NCI-H524 treated with DMSO at 0.1 percent for 48 hours (cell line): ENCODE results near the gene CHD5.
"Not testable (repeated sequence)": the region's sequence is repeated elsewhere in the genome, so short reads cannot be mapped to it uniquely, and the experiment has no call there.

ENCODE experiments used
- DNase-seq: peaks from one replicate; lab custom pipeline; 2025; lab: John Stamatoyannopoulos, UW

CHD5 gene

DNA sequence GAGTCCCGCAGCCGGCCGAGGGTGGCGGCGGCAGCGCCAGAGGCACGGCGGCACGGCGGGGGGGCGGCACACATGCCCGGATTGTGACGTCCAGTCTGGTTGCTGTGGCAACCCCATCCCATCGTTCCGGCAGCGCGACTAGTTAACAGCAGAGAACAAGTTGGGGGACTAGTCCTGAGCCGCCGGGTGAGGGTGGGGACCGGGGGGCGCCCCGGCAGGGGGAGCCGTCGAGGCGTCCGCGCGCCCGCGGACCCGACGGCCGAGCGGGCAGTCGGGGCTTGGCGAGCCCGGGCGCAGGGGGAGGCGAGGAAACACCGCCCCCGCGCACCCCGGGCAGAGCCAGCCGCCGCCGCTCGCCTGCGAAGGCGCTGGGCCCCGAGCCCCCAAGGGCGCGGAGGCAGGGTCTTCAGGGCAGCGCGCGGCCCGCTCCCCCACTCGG is at the start of gene CHD5:
TSS of gene CHD5 (minus strand) at position 54 of the 439 bp plus-strand sequence. CDS start 298 bp downstream, outside the sequence.
- DNase-seq = no peak

DNA sequence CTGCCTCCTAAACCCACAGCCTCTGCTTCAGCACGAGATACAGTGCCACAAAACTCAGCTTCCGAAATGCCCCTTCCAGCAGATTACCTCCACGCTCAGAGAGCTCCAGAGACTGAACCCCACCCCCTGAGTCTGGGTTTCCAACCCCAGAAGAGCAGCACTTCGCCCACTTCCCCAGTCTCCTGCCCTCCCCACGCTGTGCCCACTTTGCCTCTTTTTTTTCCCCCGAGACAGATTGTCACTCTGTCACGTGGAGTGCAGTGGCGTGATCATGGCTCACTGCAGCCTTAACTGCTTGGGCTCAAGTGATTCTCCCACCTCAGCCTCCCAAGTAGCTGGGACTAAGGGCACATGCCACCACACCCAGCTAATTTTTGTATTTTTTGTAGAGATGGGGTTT is 45.5 kb upstream of the CHD5 start:
- DNase-seq = no peak

DNA sequence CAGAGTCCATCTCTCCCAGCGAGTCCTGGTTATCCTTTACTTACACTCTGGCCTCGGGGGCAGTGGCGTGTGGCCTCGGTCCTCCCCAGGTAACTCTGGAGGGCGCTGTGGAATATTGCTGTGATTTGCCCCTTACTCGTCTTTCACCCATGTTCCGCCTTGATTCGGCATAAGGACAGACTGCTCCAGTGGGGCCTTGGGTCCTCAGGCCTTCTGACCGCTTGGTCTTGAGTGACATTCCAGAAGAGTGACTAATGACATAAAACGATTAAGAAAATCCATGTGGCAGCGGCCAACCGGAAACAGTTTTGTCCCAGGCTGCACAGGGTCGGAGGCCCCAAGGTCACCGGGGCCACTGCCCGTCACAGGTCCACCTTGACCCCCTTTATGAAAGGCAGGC is 44.6 kb upstream of the CHD5 start:
- DNase-seq = no peak

DNA sequence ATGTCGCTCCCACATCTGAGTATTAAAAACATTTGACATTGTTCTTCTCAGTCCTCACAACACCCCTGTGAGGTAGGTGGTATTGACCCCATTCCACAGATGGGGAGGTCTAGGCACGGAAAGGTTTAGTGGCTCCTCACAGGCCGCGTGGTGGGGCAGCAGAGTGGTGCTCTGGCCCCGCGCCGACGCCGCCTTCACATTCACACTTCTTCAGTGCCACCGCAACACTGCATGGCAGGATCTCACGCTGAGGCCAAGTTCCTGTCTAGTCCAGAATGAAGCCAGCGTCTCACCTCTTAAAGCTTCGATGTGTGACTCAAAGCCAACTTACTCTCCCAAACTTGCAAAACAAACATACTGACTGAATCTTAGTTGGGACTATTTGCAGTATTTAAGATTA is 43.5 kb upstream of the CHD5 start:
- no peak for DNase-seq

DNA sequence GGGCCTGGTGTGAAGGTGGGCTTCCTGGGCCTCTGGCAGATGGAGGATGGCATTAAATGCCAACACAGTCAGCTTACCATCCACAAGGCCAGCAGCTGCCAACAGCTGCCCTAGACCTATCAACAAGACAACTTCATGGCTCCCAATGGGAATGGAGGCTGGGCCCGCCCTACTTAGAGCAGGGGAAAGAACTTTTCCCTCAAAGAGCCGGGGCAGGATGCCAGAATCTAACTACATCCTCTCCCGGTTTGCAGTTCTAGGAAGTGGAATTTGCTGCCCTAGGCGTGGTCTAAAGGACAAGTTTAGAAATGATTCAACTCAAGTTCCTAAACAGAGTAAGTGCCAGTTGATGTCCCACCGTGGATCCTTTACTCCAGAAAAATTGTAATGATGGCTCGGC is 42.5 kb upstream of the CHD5 start:
- DNase-seq = no peak

DNA sequence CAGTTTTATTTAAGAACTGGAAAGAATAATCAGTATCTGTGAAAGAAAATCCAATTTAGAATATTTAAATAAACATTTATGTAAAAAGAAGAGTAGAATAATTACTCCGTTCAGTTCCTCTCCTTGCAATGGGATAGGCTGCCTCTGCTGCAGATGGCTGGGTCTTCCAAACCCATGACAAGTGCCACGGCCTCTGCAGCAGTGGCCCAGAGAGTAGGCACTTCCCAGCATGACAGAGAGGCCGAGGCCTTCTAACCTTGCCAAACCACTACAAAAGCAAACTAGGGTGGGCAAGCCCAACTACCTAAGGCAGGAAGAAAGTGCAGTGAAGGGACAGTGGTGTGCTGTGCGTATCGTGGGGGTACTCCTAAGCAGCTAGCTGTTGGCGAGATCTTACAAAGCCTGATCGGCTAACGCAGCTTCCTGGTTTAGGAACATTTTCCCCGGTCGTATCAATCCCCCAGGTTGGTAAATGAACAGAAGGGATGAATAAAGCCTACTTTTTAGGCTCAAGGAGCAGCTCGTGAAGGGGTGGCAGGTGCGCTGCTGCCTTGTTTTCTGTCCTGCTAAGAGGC is 41.2 kb upstream of the CHD5 start:
- DNase-seq = no peak

DNA sequence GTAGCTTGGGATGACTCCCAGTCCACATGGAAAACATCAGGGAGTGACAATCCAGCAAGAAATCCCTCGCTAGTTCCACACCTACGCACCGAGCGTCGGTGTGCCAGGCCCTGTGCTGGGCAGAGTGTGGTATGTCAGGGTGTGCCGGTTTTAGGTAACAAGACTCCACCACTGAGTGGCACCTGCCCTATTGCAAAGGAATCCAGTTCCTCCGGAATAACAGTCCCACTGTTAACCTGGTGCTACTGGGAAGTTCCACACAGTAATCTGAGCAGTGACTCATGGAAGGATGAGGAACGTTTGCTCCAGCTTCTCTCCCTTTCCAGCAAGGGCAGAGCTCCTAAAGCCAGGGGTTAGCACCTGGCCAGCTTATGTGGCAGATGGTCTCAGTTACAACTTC is 40.1 kb upstream of the CHD5 start:
- no peak for DNase-seq

DNA sequence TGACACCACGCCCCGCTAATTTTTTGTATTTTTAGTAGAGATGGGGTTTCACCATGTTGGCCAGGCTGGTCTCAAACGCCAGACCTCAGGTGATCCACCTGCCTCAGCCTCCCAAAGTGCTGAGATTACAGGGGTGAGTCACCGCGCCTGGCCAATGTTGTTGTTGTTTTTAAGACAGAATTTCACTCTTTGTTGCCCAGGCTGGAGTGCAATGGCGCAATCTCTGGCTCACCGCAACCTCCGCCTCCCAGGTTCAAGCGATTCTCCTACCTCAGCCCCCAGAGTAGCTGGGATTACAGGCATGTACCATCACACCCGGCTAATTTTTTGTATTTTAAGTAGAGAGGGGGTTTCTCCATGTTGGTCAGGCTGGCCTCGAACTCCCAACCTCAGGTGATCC is 39.5 kb upstream of the CHD5 start:
- not testable (repeated sequence) for DNase-seq

DNA sequence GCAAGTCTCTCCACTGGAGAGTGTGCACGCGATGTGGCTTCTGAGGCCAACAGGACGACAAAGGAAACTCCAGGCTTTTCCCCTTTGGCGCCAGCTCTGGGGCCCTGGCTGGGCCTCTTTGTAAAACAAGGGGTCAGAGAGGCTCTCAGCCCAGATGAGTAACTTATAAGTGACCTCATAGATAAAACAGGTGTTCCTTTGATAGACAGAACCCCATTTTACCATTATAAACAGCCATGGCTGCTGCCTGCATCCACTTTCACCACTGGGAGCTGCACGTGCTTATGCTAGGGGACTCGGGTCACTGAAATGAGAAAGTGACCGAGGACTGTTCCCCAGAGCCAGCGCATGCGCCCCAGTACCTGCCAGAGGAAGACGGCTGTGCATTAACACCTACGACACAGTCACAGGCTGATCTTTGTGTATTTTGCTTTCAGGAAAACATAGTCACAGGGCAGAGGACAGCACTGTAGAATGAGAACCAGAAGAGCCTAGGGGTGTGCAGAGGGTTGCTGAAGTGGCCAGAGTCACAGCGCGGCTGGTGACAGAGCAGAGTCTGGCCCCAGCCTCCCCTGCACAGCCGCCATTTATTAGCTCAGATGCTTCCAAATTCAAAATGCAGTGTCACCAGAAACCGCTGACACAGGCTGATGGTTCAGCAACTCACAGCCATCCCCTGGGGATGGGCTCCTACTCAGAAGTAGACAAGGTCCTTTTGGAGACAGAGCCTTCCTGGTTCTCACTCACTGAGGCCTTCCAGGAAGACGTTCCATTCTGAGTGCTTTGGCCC is 38.4 kb upstream of the CHD5 start:
- DNase-seq = no peak

DNA sequence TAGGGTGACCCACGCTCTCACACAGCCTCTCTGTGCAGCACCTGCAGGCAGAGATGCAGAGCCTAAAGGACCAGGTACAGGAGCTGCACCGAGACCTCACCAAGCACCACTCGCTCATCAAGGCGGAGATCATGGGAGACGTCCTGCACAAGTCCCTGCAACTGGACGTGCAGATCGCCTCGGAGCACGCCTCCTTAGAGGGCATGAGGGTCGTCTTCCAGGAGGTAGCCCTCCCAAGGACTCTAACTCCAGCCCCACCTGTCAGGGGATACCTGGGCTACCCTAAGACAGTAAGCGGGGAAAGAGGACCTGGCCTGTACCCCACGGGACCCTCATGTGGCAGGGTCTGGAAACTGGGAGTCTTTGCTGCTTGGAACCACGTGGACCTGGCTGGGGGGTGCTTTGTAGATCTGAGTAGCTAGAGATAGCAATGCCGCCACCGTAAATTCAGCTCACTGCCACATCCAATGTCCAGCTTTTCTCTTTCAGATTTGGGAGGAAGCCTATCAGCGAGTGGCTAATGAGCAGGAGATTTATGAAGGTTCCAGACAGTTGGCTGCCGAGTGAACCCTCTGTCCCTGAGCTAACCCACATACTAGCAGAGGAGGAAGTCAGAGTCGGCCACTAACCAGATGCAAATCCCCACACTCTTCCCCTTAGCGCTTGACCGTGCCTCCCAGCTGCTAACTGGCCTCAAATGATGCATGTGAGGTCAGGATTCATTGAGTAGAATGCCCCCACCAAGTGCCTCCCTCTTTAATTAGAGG is 32.3 kb upstream of the CHD5 start:
- DNase-seq = no peak

DNA sequence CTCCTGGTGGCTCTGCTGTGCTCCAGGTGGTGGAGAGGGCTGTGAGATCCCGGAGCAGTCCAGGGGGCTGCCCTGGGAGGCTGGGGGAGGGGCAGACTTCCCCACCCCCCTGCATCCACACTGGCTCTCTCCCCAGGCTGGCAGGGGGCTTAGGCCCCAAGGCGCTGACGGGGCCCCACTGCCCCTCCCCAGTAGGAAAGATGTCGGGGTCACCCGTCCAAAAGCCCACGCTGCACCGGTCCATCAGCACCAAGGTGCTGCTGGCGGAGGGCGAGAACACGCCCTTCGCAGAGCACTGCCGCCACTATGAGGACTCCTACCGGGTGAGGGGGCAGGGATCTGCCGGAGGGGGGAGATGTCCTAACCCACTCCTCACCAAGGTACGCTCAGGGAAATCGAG is 31.6 kb upstream of the CHD5 start:
- no peak for DNase-seq

DNA sequence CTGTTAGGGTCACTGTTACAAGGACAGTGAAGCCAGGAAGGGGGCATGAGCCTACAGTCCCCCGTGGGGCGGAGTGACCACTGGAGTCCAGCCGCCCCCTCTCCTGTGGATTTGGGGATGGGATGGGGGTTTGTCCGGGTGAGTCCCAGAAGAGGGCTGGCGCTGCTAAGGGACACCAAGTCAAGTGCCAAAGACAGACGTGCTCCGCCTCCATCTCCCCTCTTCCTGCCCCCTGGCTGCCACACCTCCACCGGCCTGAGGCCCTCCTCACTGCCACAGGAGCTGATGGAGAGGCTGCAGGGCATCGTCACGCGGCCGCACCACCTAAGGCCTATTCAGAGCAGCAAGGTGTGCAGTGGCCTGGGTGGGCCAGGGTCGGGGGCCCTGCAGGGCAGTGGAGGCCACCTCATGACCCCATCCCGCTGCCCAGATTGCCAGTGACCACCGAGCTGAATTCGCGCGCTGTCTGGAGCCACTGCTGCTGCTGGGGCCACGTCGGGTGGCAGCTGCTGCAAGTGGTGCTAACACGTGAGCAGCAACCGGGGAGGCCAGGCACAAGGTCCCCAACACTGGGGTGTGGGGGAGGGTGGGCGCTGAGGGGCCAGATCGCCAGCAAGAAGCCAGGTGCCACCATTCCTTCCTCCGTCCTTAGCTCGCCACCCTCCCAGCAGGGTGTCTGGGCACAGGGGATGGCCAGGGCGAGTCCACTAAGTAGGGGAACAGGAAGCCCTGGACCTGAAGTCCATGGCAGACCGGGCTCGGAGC is 30.7 kb upstream of the CHD5 start:
- no peak for DNase-seq

DNA sequence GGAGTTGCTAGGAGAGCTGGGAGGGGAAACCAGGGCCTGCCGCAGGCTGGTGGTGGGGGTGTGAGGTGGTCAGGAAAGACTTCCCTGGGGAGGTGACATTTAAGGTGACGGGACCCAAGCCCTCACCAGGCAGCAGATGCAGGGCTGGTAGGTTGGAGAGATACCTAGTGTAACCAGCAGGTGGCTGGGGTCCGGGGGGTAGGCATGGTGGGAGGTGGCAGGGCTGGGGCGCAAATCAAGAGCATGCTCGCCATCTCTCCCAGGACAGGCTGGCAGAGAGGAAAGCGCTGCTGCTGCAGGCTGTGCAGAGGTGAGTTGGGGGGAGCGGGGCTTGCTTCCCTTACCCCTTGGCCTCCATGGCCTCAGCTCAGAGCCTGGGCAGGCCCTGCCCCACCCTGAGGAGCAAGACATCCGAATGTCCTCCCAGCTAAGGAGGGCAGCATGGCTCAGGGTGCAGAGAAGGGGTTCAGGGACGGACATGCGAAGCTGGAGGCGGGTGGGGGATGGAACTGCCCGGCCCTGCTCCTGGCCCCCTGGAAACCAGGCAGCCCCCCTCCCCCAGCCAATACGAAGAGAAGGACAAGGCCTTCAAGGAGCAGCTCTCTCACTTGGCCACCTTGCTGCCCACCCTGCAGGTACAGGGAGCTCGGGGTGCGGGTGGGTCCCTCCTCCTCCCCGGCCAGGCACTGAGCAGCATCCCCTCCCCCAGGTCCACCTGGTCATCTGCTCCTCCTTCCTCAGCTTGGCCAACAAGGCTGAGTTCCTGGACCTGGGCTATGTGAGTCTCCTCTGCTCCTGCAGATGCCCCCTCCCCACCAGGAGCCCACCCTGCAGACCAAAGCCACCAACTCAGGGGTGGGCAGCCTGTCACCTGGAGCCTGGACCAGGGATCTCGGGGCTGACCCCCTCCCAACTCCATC is 29.8 kb upstream of the CHD5 start:
- DNase-seq = no peak

DNA sequence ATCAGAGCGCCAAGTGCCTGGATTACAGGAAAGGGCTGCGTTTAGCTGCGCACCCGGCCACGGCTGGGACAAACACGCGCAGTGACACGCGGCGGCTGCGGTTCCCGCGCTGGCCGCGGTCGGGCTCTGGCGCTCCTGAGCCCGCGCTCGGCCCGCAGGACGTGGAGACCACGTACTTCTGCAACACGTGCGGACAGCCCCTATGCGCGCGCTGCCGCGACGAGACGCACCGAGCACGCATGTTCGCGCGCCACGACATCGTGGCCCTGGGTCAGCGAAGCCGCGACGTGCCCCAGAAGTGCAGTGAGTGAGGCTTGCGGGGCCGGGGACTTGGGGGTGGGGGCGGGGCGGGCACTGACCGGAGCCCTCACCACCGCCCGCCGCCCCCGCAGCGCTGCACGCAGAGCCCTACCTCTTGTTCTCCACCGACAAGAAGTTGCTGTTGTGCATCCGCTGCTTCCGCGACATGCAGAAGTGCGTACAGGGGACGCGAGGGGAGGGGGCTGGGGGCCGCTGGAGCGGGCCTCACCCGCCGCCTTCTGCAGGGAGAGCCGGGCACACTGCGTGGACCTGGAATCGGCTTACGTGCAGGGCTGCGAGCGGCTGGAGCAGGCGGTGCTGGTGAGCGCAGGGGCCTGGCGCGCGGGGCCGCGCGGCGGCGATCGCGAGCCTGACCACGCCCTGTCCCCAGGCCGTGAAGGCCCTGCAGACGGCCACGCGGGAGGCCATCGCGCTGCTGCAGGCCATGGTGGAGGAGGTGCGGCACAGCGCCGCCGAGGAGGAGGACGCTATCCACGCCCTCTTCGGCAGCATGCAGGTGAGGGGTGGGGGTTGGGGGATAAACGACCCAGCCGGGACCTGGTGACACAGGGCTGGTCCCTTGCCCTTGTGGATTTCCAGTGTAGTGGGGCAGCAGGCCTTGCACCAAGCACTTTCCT is 28.9 kb upstream of the CHD5 start:
- no peak for DNase-seq

DNA sequence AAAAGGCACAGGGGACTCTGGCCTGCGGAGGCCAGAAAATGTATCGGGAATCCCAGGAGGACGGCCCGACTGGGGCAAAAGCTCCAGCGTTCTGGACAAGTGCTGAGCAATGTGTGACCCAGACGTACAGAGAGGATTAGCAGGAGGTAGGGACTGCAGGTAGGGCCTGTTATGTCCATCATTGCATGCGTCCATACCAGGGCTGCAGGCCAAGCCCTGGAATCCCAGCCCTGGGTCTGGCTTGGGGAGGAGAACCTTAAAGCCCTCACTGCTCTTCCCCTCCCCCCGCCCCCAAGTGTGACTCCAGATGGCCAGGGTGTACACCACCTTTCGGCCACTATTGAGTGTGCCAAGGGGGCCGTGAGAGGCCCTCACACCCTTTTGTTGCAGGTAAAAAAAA is 27.8 kb upstream of the CHD5 start:
- no peak for DNase-seq

DNA sequence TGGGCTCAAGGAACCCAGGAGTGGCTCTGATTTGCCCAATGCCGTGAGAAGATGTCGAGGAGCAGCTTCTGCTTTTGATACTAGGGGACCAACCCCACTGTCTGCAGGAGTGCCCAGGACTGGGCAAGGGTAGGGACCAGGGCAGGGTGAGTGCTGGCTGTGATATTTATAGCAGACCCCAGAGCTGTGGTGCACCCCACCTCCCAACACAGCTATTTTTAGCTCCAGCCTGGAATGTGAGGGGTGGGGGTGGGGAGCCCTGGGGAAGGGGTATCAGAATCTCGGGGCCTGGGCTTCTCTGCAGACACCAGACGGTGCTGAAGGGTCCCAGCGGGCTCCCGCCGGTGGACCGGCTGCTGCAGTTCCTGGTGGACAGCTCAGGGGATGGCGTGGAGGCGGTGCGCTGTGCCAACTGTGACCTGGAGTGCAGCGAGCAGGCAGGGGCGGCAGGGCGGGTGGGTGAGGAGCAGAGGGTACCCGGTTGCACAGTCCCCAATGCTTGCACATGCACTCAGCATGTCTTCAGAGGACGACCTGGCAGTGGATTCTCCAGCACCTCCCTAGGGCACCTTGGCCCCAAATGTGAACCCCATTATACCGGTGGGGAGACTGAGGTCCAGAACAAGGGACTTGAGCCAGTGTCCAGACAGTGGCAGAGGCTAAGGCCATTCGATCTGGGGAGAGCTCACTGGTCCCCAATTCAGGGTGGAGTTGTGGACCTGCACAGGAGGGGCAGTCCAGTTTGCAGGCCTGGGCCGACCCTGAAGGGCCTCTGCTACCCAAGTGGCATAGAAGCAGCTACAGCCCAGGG is 27.2 kb upstream of the CHD5 start:
- no peak for DNase-seq

DNA sequence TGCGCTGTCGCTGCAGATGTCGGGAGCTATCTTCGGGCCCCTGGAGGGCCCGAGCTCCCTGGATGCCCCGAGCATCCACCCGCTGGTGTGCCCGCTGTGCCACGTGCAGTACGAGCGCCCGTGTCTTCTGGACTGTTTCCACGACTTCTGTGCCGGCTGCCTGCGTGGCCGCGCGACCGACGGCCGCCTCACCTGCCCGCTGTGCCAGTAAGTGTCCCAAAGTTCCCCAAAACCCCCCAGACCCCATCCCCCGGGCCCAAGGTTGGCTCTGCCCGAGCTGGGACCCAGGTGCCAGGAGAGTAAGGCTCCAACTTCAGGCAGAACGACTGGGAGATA is 26.4 kb upstream of the CHD5 start:
- DNase-seq = no peak

DNA sequence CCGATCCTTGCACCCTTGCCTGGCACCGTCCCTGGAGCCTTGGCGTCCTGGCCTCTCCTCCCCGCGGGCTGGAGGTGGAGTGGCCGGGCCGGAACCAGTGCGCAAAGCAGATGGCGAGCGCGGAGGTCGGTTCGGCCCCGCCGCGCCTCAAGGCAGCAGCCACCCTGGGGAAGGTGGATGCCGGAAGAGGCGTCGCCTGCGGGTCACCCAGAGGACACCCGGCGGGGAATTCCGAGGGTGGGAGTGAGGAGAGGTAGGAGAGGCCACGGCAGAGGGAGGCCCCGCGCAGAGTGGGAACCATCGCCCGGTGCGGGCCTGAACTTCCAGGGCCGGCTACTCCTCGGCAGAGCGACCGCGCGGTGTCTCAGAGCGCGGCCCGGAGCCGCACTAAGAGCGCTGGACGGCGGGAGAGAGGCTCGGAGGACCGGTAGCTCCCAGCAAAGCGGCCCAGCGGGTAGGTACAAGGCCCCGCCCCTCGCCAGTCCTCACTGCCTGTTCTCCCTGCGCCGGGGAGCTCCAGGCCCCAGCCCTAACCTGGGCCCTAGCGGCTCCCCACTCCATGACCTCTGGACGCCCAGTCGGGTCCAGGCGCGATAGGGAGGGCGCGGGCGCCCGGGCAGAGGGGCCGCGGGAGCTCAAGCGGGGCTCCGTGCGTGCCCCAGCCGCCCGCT is 25.9 kb upstream of the CHD5 start, which contains the start of gene RNF207:
TSS of gene RNF207 (plus strand) at position 271 of the 671 bp plus-strand sequence. CDS start 417 bp downstream, outside the sequence.
- no peak for DNase-seq

DNA sequence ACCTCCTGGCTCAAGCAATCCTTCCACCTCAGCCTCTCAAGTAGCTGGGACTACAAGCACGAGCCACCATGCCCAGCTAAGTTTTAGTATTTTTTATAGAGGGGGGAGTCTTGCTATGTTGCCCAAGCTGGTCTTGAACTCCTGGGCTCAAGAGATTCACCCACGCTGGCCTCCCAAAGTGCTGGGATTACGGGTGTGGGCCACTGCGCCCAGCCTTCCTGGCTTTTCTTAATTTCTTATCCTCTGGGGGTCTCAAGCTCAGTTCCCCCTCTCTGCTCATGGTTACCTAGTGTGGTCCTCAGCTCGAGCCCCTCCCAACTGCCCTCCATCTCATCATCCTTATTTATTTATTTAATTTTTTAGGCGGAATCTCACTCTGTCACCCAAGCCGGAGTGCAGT is 22.1 kb upstream of the CHD5 start:
- no peak for DNase-seq
